SK-N-SH (cell line): Measurements from ENCODE around the gene XIST.
"Not testable (repeated sequence)": the region's sequence is repeated elsewhere in the genome, so short reads cannot be mapped to it uniquely, and the experiment has no call there.

Source experiments
- CTCF ChIP-seq: fragments of 200-600 bp; sonication (generic); IDR thresholded peaks from 2 replicates; pipeline ENCODE4 v1.6.1; 2017; ENCODE audit warnings: antibody characterized with exemption, mild to moderate bottlenecking, moderate library complexity
- POLR2AphosphoS5 ChIP-seq: IDR thresholded peaks from 2 replicates; pipeline ENCODE4 v1.6.1; 2012; ENCODE audit warnings: low read depth, low read length
- RCOR1 ChIP-seq: fragments of 150-350 bp; IDR thresholded peaks from 2 replicates; pipeline ENCODE4 v1.6.1; 2017; ENCODE audit warnings: antibody characterized with exemption, low read length

- TF ChIP-seq CTCF, POLR2AphosphoS5, RCOR1: not testable (repeated sequence)
Measured at GRCh38 chrX:73892515-73893090, 40.1 kb upstream of the XIST start.
